22Rv1 (cell line): ENCODE results near the gene MFSD1.

Experiments used
- CTCF ChIP-seq: fragments of 450-650 bp; IDR thresholded peaks from 2 replicates; pipeline ENCODE4 v1.5.1; 2017; ENCODE audit warnings: mild to moderate bottlenecking
- ZFX ChIP-seq: fragments of 450-650 bp; IDR thresholded peaks from 2 replicates; pipeline ENCODE4 v1.6.1; 2017; ENCODE audit warnings: antibody characterized with exemption, borderline replicate concordance

GRCh38 chr3:158801696-158802408, at the start of gene MFSD1:
- TF ChIP-seq CTCF (no peak), ZFX (no peak)
